ENCODE measurements around the gene TFEB.

TFEB gene

DNA sequence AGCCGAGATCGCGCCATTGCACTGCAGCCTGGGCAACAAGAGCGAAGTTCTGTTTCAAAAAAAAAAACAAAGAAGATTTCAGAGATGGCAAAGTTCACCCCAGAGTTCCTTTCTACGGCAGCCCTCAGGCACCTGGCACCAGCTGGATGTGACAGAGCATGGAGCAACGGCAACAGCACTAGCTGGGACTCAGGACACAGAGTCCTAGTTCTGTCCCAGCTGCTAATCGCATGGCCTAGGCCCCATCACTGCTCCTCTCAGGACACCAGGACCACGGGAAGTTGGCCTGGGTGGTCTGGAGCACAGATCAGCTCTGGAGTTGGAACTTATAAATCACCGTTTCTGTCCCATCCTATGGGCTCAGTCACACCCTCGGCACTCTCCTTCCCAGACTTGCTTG is 10.7 kb upstream of the TFEB start:
- Histone ChIP-seq H3F3A (ENCODE audit: control insufficient read depth, insufficient read depth) (no peaks in the 10 kb centered on the region), H3K79me2 (ENCODE audit: control insufficient read depth, low read length) (no peaks in the 10 kb centered on the region), H4K20me1 (ENCODE audit: control insufficient read depth, insufficient read depth, low read depth, low read length) (no peaks in the 10 kb centered on the region), H3K4me2 (ENCODE audit: low read length) (no peak overlapping the region), H3K9me3 (ENCODE audit: control insufficient read depth, insufficient read depth, low read length) (no peaks in the 10 kb centered on the region), H3K4me1 (ENCODE audit: control insufficient read depth, low read length) (no peaks in the 10 kb centered on the region), H3K36me3 (ENCODE audit: control insufficient read depth, low read length) (no peaks in the 10 kb centered on the region), H3K27me3 (ENCODE audit: control insufficient read depth, low read length) (peaks cover 4% of the 10 kb centered on the region; the same call in 1 of the 2 replicates), H3K9me2 (replicated peaks; ENCODE audit: control insufficient read depth, low read length) (no peaks in the 10 kb centered on the region), H3K27ac (ENCODE audit: low read depth, low read length) (no peak overlapping the region), H3K4me3 (ENCODE audit: low read length) (no peak overlapping the region)
- no peak for TF ChIP-seq EZH2phosphoT487 (IDR thresholded peaks at IDR 0.05; ENCODE audit: borderline replicate concordance, low read length)
- TF ChIP-seq, protein P1, sequence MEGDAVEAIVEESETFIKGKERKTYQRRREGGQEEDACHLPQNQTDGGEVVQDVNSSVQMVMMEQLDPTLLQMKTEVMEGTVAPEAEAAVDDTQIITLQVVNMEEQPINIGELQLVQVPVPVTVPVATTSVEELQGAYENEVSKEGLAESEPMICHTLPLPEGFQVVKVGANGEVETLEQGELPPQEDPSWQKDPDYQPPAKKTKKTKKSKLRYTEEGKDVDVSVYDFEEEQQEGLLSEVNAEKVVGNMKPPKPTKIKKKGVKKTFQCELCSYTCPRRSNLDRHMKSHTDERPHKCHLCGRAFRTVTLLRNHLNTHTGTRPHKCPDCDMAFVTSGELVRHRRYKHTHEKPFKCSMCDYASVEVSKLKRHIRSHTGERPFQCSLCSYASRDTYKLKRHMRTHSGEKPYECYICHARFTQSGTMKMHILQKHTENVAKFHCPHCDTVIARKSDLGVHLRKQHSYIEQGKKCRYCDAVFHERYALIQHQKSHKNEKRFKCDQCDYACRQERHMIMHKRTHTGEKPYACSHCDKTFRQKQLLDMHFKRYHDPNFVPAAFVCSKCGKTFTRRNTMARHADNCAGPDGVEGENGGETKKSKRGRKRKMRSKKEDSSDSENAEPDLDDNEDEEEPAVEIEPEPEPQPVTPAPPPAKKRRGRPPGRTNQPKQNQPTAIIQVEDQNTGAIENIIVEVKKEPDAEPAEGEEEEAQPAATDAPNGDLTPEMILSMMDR (IDR thresholded peaks at IDR 0.05; ENCODE audit: low read depth, low read length, poor library complexity, severe bottlenecking): no peak

DNA sequence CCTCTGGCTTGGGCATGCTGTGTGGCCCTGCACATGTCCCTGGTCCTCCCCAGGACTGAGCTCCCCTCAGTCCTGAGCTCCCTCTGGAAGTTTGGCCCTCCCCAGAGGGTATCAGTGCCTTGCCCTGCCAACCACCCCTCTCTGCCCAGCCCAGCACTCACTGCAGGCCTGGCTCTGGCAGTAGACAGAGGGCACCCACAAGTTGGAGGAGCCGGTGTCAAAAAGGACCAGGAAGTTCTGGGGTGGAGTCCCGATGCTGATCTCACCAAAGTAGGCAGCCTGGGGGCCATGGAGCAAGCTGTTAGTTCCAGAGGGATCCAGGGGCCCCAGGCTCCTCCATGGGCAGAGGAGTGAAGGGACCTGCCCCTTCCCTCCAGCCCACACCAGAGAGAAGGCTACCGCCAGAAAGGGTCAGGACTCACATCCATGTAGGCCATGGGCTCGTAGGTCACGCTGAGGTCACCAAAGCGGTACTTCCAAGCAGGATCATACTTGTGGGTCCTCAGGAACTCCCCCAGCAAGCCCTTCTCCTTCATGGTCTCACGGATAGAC is 8.9 kb upstream of the TFEB start:
- Histone ChIP-seq H3K9me3 (ENCODE audit: control insufficient read depth, insufficient read depth, low read length) (no peaks in the 10 kb centered on the region), H3K9me2 (replicated peaks; ENCODE audit: control insufficient read depth, low read length) (no peaks in the 10 kb centered on the region), H3K4me3 (ENCODE audit: low read length) (no peak overlapping the region), H3F3A (ENCODE audit: control insufficient read depth, insufficient read depth) (no peaks in the 10 kb centered on the region), H4K20me1 (ENCODE audit: control insufficient read depth, insufficient read depth, low read depth, low read length) (no peaks in the 10 kb centered on the region), H3K36me3 (ENCODE audit: control insufficient read depth, low read length) (no peaks in the 10 kb centered on the region), H3K79me2 (ENCODE audit: control insufficient read depth, low read length) (no peaks in the 10 kb centered on the region), H3K4me1 (ENCODE audit: control insufficient read depth, low read length) (no peaks in the 10 kb centered on the region), H3K27me3 (ENCODE audit: control insufficient read depth, low read length) (peaks cover 6% of the 10 kb centered on the region; the same call in 1 of the 2 replicates), H3K4me2 (ENCODE audit: low read length) (no peak overlapping the region), H3K27ac (ENCODE audit: low read depth, low read length) (no peak overlapping the region)
- TF ChIP-seq, protein P1 (IDR thresholded peaks at IDR 0.05; ENCODE audit: low read depth, low read length, poor library complexity, severe bottlenecking): no peak
- no peak for TF ChIP-seq EZH2phosphoT487 (IDR thresholded peaks at IDR 0.05; ENCODE audit: borderline replicate concordance, low read length)

DNA sequence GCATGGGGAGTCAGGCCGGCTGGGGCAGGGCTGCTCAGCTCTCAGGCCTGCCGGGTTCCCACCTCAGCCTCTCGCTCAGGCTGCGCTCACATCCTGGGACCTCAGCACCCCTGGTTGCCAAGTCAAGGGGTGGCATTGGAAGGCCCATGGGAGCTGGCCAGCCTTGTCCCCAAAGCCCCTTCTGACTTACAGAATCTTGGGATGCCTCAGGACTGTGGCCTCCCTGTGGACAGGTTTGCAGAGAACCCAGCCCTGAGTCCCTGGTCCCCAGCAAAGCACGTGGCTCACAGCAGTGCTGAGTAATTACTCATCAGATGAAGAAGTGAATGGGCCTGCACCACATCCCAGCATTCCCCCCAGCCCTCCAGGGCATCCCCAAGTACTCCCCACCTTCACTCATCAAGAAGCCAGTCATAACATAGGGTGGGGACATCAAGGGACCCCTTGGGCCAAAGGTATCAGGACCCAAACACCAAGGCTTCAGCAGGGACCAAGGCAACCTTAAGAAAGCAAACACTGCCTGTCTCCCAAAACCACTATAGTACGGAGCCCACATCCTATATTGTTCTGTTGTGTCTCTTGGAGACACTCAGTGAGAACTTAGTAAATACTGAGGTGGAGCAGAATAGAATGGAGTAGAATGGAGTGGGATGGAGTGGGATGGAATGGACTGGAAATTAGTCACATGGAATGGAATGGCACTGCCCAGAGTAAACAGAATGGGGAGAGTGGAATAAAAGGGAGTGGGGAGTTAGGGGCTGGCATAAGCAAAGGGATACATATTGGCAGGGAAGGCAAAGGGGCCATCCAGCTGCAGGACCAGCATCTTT is 8.2 kb upstream of the TFEB start:
- no peaks in the 10 kb centered on the region for H3K36me3 ChIP-seq (ENCODE audit: control insufficient read depth, low read length)
- TF ChIP-seq EZH2phosphoT487 (IDR thresholded peaks at IDR 0.05; ENCODE audit: borderline replicate concordance, low read length): no peak
- TF ChIP-seq, protein P1 (IDR thresholded peaks at IDR 0.05; ENCODE audit: low read depth, low read length, poor library complexity, severe bottlenecking): no peak
- no peak overlapping the region for H3K4me2 ChIP-seq (ENCODE audit: low read length)
- H3K9me2 ChIP-seq (replicated peaks; ENCODE audit: control insufficient read depth, low read length): no peaks in the 10 kb centered on the region
- H3K4me1 ChIP-seq (ENCODE audit: control insufficient read depth, low read length): no peaks in the 10 kb centered on the region
- H4K20me1 ChIP-seq (ENCODE audit: control insufficient read depth, insufficient read depth, low read depth, low read length): no peaks in the 10 kb centered on the region
- no peaks in the 10 kb centered on the region for H3K79me2 ChIP-seq (ENCODE audit: control insufficient read depth, low read length)
- no peak overlapping the region for H3K27ac ChIP-seq (ENCODE audit: low read depth, low read length)
- H3K4me3 ChIP-seq (ENCODE audit: low read length): no peak overlapping the region
- H3K9me3 ChIP-seq (ENCODE audit: control insufficient read depth, insufficient read depth, low read length): no peaks in the 10 kb centered on the region
- H3K27me3 ChIP-seq (ENCODE audit: control insufficient read depth, low read length): peaks cover 6% of the 10 kb centered on the region; the same call in 1 of the 2 replicates
- H3F3A ChIP-seq (ENCODE audit: control insufficient read depth, insufficient read depth): no peaks in the 10 kb centered on the region

Measured in DOHH2 (cell line).